Mammary epithelial cell (primary cell): ENCODE results near the gene ASCC3.

Experiments
- CTCF ChIP-seq, 2 donors: IDR thresholded peaks in 1 of 2; conservative IDR thresholded peaks in 1 of 2; 2 replicates each; pipeline ENCODE4 v1.5.1; 2011 to 2012; ENCODE audit warnings: inconsistent platforms in 2 of 2, low read length in 2 of 2, mild to moderate bottlenecking in 2 of 2, control low read depth in 1 of 2, low read depth in 1 of 2; ENCODE audit not compliant: insufficient read depth in 1 of 2; ENCODE audit errors: extremely low read depth in 1 of 2
- EZH2 ChIP-seq: IDR thresholded peaks from 2 replicates; pipeline ENCODE4 v1.6.1; 2012; ENCODE audit warnings: low read length, inconsistent platforms, borderline replicate concordance

- no peak for TF ChIP-seq CTCF (conservative IDR thresholded peaks at IDR 0.05 in 1 of 2, IDR thresholded peaks at IDR 0.05 in 1 of 2; ENCODE audit: extremely low read depth in 1 of 2, insufficient read depth in 1 of 2, low read depth in 1 of 2, low read length in 2 of 2)
- no peak for TF ChIP-seq EZH2
Measured at GRCh38 chr6:100790084-100790483, 91.0 kb downstream of the ASCC3 start.
